ENCODE measurements around the gene KRTAP12-1.

GRCh38 chr21:44691686-44692085, 9.7 kb upstream of the KRTAP12-1 start:
- TF ChIP-seq, protein P1, sequence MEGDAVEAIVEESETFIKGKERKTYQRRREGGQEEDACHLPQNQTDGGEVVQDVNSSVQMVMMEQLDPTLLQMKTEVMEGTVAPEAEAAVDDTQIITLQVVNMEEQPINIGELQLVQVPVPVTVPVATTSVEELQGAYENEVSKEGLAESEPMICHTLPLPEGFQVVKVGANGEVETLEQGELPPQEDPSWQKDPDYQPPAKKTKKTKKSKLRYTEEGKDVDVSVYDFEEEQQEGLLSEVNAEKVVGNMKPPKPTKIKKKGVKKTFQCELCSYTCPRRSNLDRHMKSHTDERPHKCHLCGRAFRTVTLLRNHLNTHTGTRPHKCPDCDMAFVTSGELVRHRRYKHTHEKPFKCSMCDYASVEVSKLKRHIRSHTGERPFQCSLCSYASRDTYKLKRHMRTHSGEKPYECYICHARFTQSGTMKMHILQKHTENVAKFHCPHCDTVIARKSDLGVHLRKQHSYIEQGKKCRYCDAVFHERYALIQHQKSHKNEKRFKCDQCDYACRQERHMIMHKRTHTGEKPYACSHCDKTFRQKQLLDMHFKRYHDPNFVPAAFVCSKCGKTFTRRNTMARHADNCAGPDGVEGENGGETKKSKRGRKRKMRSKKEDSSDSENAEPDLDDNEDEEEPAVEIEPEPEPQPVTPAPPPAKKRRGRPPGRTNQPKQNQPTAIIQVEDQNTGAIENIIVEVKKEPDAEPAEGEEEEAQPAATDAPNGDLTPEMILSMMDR (conservative IDR thresholded peaks at IDR 0.05 in 1 of 2, IDR thresholded peaks at IDR 0.05 in 1 of 2; ENCODE audit: extremely low read depth in 1 of 2, insufficient read depth in 1 of 2, low read depth in 1 of 2, low read length in 2 of 2), result no peak
- no peak for TF ChIP-seq EZH2 (IDR thresholded peaks at IDR 0.05; ENCODE audit: borderline replicate concordance, low read length)
